Trophoblast cell (in vitro differentiated cells and primary cell): ENCODE results near the gene DEUP1.

Source experiments
- DNase-seq, 2 donors: peaks; one replicate each; pipeline ENCODE4 v3.0.0-alpha.2; 2016
- H2AFZ ChIP-seq: 2 replicates; pipeline ENCODE4 v1.6.1; 2013; ENCODE audit warnings: low read length, moderate library complexity, mild to moderate bottlenecking; ENCODE audit not compliant: insufficient read depth, poor library complexity
- H2AK5ac ChIP-seq: 2 replicates; pipeline ENCODE4 v1.6.1; 2013; ENCODE audit warnings: mild to moderate bottlenecking, low read length
- H2BK120ac ChIP-seq: 2 replicates; pipeline ENCODE4 v1.6.1; 2013; ENCODE audit warnings: low read length, mild to moderate bottlenecking, moderate library complexity; ENCODE audit not compliant: insufficient read depth, poor library complexity
- H2BK12ac ChIP-seq: 2 replicates; pipeline ENCODE4 v1.6.1; 2013; ENCODE audit warnings: mild to moderate bottlenecking, low read length, moderate library complexity
- H2BK5ac ChIP-seq: 2 replicates; pipeline ENCODE4 v1.6.1; 2013; ENCODE audit warnings: low read length, low read depth, moderate library complexity, mild to moderate bottlenecking; ENCODE audit not compliant: poor library complexity
- H3K14ac ChIP-seq: 2 replicates; pipeline ENCODE4 v1.6.1; 2013; ENCODE audit warnings: mild to moderate bottlenecking, low read length
- H3K18ac ChIP-seq: 2 replicates; pipeline ENCODE4 v1.6.1; 2013; ENCODE audit warnings: mild to moderate bottlenecking, low read length
- H3K23ac ChIP-seq: 2 replicates; pipeline ENCODE4 v1.6.1; 2013; ENCODE audit warnings: low read length
- H3K27ac ChIP-seq: 2 replicates; pipeline ENCODE4 v1.5.1; 2013; ENCODE audit warnings: low read depth, mild to moderate bottlenecking, inconsistent platforms, low read length, moderate library complexity
- H3K27me3 ChIP-seq: 2 replicates; pipeline ENCODE4 v1.6.1; 2013; ENCODE audit warnings: inconsistent platforms, mild to moderate bottlenecking, low read length, moderate library complexity; ENCODE audit not compliant: insufficient read depth
- H3K36me3 ChIP-seq, 2 experiments: 1 replicate in 1 of 2; 2 replicates in 1 of 2; pipeline ENCODE4 v1.6.1; 2013; ENCODE audit warnings: low read length in 2 of 2, mild to moderate bottlenecking in 2 of 2, moderate library complexity in 1 of 2; ENCODE audit not compliant: insufficient read depth in 2 of 2, control insufficient read depth in 1 of 2
- H3K4ac ChIP-seq: 2 replicates; pipeline ENCODE4 v1.6.1; 2013; ENCODE audit warnings: low read depth, mild to moderate bottlenecking, low read length, moderate library complexity
- H3K4me1 ChIP-seq, 2 experiments: 1 replicate in 1 of 2; 2 replicates in 1 of 2; pipeline ENCODE4 v1.6.1; 2013; ENCODE audit warnings: low read length in 2 of 2, mild to moderate bottlenecking in 2 of 2, moderate library complexity in 1 of 2; ENCODE audit not compliant: insufficient read depth in 2 of 2, control insufficient read depth in 1 of 2
- H3K4me2 ChIP-seq: 2 replicates; pipeline ENCODE4 v1.6.1; 2013; ENCODE audit warnings: inconsistent platforms, mild to moderate bottlenecking, low read length, moderate library complexity
- H3K4me3 ChIP-seq: 2 replicates; pipeline ENCODE4 v1.5.1; 2013; ENCODE audit warnings: mild to moderate bottlenecking, low read depth, low read length, inconsistent platforms
- H3K79me1 ChIP-seq: one replicate; pipeline ENCODE4 v1.6.1; 2013; ENCODE audit warnings: low read length
- H3K79me2 ChIP-seq: 2 replicates; pipeline ENCODE4 v1.6.1; 2013; ENCODE audit warnings: low read length, mild to moderate bottlenecking; ENCODE audit not compliant: control insufficient read depth, insufficient read depth, poor library complexity
- H3K9ac ChIP-seq: 2 replicates; pipeline ENCODE4 v1.6.1; 2013; ENCODE audit warnings: mild to moderate bottlenecking, low read length
- H3K9me3 ChIP-seq: 2 replicates; pipeline ENCODE4 v1.6.1; 2013; ENCODE audit warnings: low read depth, mild to moderate bottlenecking, control low read depth, inconsistent platforms, low read length; ENCODE audit not compliant: insufficient read depth
- H4K12ac ChIP-seq: 2 replicates; pipeline ENCODE4 v1.6.1; 2013; ENCODE audit warnings: low read depth, mild to moderate bottlenecking, low read length, moderate library complexity
- H4K8ac ChIP-seq: 2 replicates; pipeline ENCODE4 v1.6.1; 2013; ENCODE audit warnings: low read depth, mild to moderate bottlenecking, low read length, moderate library complexity
- H4K91ac ChIP-seq: one replicate; pipeline ENCODE4 v1.6.1; 2013; ENCODE audit warnings: low read depth, mild to moderate bottlenecking, low read length, moderate library complexity
- WGBS: extraction: QIAGEN DNeasy Blood & Tissue Kit; methylation state at CpG from one replicate; pipeline ENCODE4 v1.1.7; 2013; ENCODE audit warnings: missing lambda C conversion rate; ENCODE audit not compliant: insufficient read length, insufficient coverage; ENCODE audit errors: extremely low coverage; 5-methylcytosine and 5-hydroxymethylcytosine counted together

Gene DEUP1

DNA sequence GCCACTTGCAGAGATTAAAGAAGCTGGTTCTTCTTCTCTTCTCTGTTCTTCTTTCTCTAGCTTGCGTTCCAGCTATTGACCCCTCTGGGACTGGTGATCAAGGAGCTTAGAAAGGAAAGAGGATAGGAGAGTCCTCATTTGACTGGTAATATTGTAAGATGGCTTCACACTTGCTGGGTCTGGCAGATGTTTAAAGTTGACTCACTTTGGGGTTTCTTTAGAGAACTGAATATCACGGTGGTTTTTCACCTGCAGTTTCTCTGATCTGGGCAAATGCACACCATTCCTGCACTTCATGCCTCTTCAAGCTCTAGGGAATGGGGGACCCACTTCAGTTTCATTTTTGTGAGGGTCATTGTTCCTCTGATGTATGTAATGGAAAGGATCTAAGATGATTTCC is 41.8 kb upstream of the DEUP1 start:
- no peak overlapping the region for H4K91ac ChIP-seq
- H3K27me3 ChIP-seq, result no peaks in the 10 kb centered on the region
- no peak overlapping the region for H3K9ac ChIP-seq
- no peak overlapping the region for H3K18ac ChIP-seq
- no peak overlapping the region for H3K4me2 ChIP-seq
- no peak overlapping the region for H3K27ac ChIP-seq
- H2BK5ac ChIP-seq, result no peak overlapping the region
- H3K4me1 ChIP-seq, result peaks cover 0 to 3% of the 10 kb centered on the region in 2 experiments
- no peaks in the 10 kb centered on the region for H3K79me2 ChIP-seq
- no peak overlapping the region for H2BK12ac ChIP-seq
- no peak overlapping the region for H2BK120ac ChIP-seq
- no peaks in the 10 kb centered on the region for H3K79me1 ChIP-seq
- no peak overlapping the region for H2AFZ ChIP-seq
- H4K8ac ChIP-seq, result no peak overlapping the region
- H4K12ac ChIP-seq, result no peak overlapping the region
- H3K4ac ChIP-seq, result no peak overlapping the region
- no peak overlapping the region for H3K14ac ChIP-seq
- WGBS, result no CpG with 5 or more reads among the region's 2 CpGs
- no peak overlapping the region for H3K4me3 ChIP-seq
- no peaks in the 10 kb centered on the region for H3K36me3 ChIP-seq
- no peak overlapping the region for H2AK5ac ChIP-seq
- DNase-seq, result no peak
- H3K23ac ChIP-seq, result no peak overlapping the region
- no peaks in the 10 kb centered on the region for H3K9me3 ChIP-seq

DNA sequence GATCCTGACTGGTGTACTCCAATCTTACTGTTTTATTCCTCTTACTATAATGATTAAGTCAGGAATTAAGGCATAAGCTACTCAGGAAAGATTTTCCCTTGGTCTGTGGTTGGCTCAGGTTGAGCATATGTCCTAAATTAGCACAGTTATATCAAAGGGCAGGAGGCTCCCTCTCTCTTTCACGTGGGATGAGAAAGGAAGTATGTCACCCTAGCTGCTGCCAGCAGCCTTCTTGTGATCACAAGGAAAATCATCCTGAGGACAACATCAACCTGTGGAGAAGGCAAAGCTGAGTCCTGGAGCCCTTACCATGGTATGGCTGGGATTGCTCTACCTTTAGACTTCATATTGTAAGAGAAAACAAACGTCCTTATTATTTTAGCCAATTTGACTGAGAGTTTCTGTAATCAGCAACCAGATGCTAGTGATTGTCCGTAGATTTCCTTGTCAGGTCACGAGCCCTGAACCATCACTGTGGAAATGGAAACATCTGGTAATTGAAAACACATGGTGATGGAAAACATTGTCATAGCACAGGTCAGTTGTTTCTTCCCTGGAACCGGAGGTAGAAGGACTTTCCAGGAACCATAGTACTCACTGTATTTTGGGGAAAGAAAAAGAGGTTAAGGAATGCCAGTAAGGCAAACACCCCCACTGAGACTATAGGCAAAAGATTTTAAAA is 40.6 kb upstream of the DEUP1 start:
- WGBS, result no CpG with 5 or more reads among the region's 5 CpGs
- Histone ChIP-seq H3K27ac (no peak overlapping the region), H3K18ac (no peak overlapping the region), H2BK120ac (no peak overlapping the region), H3K4me2 (no peak overlapping the region), H3K14ac (no peak overlapping the region), H3K79me1 (no peaks in the 10 kb centered on the region), H2AFZ (no peak overlapping the region), H4K8ac (no peak overlapping the region), H4K12ac (no peak overlapping the region), H3K79me2 (no peaks in the 10 kb centered on the region), H4K91ac (no peak overlapping the region), H3K36me3 (no peaks in the 10 kb centered on the region), H2BK5ac (no peak overlapping the region), H3K4ac (no peak overlapping the region), H3K9me3 (no peaks in the 10 kb centered on the region), H3K4me1 (peaks cover 0 to 3% of the 10 kb centered on the region in 2 experiments), H3K27me3 (no peaks in the 10 kb centered on the region), H3K4me3 (no peak overlapping the region), H3K23ac (no peak overlapping the region), H3K9ac (no peak overlapping the region), H2AK5ac (no peak overlapping the region), H2BK12ac (no peak overlapping the region)
- DNase-seq, result no peak

DNA sequence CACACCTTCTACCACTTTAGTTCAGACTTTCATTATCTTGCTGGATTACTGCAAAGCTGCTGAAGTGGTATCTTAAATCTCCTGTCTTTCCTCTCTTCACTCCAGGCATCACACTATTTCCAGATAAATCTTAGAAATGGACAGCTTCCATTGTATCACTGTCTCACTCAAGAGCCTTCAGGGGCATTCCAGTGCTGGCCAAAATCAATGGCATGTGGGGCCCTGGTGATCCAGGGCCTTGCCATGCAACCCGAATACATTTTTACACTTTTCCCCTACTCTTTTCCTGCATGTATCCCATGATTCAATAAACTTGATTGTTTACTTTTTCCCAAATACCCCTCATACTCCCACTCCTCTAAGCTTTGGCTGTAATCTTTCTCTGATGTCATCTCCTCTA is 39.4 kb upstream of the DEUP1 start:
- peak; percentile 44 to 68 for DNase-seq
- no peak overlapping the region for H2AFZ ChIP-seq
- H3K23ac ChIP-seq, result no peak overlapping the region
- H3K9ac ChIP-seq, result no peak overlapping the region
- no peak overlapping the region for H4K8ac ChIP-seq
- no peak overlapping the region for H3K18ac ChIP-seq
- H3K79me1 ChIP-seq, result no peaks in the 10 kb centered on the region
- no peak overlapping the region for H3K27ac ChIP-seq
- no peak overlapping the region for H2BK120ac ChIP-seq
- WGBS, result no CpG with 5 or more reads among the region's 1 CpG
- H3K4me3 ChIP-seq, result no peak overlapping the region
- H3K79me2 ChIP-seq, result no peaks in the 10 kb centered on the region
- no peak overlapping the region for H3K4ac ChIP-seq
- no peak overlapping the region for H3K14ac ChIP-seq
- H2BK5ac ChIP-seq, result no peak overlapping the region
- H4K91ac ChIP-seq, result no peak overlapping the region
- no peaks in the 10 kb centered on the region for H3K9me3 ChIP-seq
- H4K12ac ChIP-seq, result no peak overlapping the region
- no peak overlapping the region for H2BK12ac ChIP-seq
- no peaks in the 10 kb centered on the region for H3K27me3 ChIP-seq
- peaks cover 0 to 3% of the 10 kb centered on the region in 2 experiments for H3K4me1 ChIP-seq
- H3K4me2 ChIP-seq, result peak overlapping the region; percentile 27
- no peak overlapping the region for H2AK5ac ChIP-seq
- no peaks in the 10 kb centered on the region for H3K36me3 ChIP-seq

DNA sequence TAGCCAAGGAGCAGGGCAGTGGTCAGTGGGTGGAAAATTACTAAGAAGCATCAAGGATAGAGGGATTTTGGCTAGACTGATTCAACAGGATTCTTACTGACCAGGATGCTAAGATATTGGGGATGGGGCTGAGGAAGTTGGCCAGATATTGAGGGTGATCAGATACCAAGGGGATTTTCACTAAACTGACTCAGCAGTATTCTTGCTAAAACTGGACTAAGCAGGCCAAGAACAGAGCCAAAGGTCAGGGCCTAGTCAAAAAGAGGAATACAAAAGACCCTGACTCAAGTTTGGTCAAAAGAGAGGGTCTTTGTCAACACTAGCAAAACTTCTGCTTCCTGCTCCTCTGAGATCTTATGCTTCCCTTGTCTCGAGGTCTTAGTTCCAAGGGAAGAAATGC is 38.6 kb upstream of the DEUP1 start:
- Histone ChIP-seq H4K12ac (no peak overlapping the region), H3K4me3 (no peak overlapping the region), H2BK5ac (peak overlapping the region; percentile 43), H4K8ac (no peak overlapping the region), H3K36me3 (no peaks in the 10 kb centered on the region), H3K79me2 (no peaks in the 10 kb centered on the region), H3K9me3 (no peaks in the 10 kb centered on the region), H3K14ac (no peak overlapping the region), H3K27me3 (no peaks in the 10 kb centered on the region), H2AK5ac (no peak overlapping the region), H3K79me1 (no peaks in the 10 kb centered on the region), H3K27ac (no peak overlapping the region), H4K91ac (no peak overlapping the region), H2BK120ac (no peak overlapping the region), H3K4me2 (no peak overlapping the region), H3K9ac (no peak overlapping the region), H3K23ac (no peak overlapping the region), H3K4me1 (peaks cover 0 to 3% of the 10 kb centered on the region in 2 experiments), H3K4ac (no peak overlapping the region), H2AFZ (no peak overlapping the region), H3K18ac (no peak overlapping the region), H2BK12ac (no peak overlapping the region)
- DNase-seq, result no peak
- no CpG with 5 or more reads among the region's 1 CpG for WGBS
